Endometrial microvascular endothelial cells (primary cell): ENCODE measurements around the gene RSPH6A. TPM values are rescaled to one million over a fixed set of nuclear protein-coding genes. Genes with fewer than 3 reads are reported as not detected.

Experiments used
- in situ Hi-C: cut with HindIII; loops from 2 replicates; pipeline ENCODE4 v1.10.0; 2017; ENCODE audit warnings: low sequenced_read_pairs, low pct_unique_long_range_greater_than_20kb; ENCODE audit errors: inconsistent ontology term
- total RNA-seq: library from RNA; depleted of rRNA; stranded (reverse); fragments of >200 nt; gene quantifications from one replicate; pipeline ENCODE4 v1.2.3, GENCODE V29; 2015; ENCODE audit errors: inconsistent ontology term

Gene RSPH6A
- not detected for total RNA-seq

DNA sequence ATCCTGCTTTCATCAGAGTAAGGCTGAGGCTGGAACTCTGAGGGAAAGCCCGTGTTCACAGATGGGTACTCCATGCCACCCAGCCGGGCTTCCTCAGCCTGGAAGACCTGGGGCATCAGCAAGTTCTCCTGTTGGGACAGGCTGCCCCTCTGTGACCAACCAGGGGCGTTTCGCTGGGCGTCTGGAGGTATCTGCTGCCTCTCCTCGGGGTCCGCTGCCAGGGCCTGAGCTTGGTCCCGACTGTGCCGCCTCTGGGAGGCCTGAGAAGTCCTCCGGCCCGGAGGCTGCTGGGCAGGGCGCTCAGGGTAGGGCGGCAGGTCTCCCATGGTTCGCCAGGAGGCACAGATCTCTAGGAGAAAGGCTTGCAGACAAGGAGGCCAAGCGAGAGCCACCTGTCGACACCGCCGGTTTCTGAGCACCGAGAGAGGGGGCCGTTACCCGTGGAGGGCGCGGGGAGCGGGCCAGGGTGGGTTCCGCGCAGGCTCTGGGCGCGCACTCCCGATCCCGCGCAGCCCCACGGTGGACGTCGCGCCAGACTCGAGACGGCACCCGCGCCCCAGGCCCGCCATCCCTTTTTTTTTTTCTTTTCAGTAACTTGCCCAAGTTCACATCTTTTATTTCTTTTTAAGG, at the start of gene RSPH6A:
Gene RSPH6A, minus strand, starts transcription at position 458 of the 630 bp plus-strand sequence. Its CDS starts 132 bp downstream, at position 326.
- in situ Hi-C loops, result no loop called here

DNA sequence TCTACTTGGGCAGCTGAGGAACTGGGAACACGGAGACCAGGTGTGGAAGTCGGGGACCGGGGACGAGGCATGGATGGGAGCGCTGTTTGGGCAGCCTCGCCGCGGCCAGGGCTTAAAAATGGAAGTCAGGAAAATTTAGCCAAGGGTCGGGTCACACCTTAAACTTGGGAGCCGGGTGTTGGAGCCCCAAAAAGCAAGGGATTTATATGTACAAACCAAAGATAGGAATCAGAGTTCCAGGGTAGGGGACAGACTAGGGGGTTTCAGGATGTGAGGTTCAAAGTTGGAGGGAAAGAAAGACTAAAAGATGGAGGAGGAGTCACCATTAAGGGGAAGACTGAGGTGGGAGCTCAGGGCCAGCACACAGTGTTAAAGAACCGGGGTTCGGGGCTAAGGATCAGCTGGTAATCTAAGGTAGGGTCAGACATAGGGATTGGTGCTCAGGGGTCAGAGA, 49.5 kb upstream of the RSPH6A start:
- in situ Hi-C loops, result no loop called here

DNA sequence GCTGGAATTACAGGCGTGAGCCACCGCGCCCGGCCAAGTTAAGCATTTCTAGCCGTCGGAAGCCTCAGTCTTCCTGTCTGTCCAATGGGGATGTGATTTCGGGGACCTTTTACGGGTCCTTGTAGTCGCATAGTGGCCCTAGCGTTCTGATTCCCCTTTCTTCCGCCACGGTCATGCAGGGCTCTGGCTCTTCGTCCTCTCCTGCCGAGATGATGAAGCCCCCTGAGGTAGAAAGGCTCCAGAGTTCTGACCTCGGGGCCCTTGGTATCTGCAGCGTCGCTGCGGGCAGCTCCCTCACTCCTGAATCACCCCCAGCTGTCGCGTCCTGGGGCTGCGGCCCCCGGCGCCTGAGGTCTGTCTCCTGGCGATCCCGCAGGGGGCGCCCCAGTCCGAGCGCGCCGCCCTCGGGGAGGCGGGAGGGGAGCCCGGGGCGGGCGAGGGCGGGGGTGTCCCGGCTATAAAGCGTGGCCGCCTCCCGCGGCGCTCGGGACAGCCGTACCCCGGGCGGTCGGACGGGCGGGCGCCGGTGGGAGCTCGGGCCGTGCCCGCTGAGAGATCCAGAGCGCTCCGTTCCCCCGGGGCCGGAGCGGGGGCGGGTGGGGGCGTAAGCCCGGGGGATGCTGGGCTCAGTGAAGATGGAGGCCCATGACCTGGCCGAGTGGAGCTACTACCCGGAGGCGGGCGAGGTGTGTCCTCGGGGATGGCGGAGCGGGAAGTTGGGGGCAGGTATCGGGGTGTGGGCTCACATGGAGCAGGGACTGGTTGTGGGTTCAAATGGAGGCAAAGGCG, 48.9 kb upstream of the RSPH6A start, which contains the start of gene FOXA3:
Gene FOXA3, plus strand, starts transcription at position 487 of the 789 bp plus-strand sequence. Its CDS starts 131 bp downstream, at position 618.
- in situ Hi-C loops, result no loop called here

DNA sequence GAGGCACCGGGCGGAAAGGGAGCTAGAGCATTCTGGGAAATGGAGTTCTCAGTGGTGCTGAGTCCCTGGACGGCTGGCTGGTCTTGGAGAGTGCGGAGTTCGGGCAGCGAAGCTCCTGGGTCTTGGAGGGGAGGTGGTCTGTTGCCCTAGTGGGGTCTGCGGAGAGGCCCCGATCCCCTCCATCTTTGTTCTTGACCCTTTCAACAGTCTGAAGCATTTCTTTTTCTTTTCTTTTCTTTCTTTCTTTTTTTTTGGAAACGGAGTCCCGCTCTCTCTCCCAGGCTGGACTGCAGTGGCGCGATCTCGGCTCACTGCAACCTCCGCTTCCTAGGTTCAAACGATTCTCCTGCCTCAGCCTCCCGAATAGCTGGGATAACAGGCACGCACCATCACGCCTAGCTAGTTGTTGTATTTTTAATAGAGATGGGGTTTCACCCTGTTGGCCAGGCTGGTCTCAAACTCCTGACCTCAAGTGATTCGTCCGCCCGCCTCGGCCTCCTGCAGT, 48.3 kb upstream of the RSPH6A start:
- in situ Hi-C loops, result no loop called here

DNA sequence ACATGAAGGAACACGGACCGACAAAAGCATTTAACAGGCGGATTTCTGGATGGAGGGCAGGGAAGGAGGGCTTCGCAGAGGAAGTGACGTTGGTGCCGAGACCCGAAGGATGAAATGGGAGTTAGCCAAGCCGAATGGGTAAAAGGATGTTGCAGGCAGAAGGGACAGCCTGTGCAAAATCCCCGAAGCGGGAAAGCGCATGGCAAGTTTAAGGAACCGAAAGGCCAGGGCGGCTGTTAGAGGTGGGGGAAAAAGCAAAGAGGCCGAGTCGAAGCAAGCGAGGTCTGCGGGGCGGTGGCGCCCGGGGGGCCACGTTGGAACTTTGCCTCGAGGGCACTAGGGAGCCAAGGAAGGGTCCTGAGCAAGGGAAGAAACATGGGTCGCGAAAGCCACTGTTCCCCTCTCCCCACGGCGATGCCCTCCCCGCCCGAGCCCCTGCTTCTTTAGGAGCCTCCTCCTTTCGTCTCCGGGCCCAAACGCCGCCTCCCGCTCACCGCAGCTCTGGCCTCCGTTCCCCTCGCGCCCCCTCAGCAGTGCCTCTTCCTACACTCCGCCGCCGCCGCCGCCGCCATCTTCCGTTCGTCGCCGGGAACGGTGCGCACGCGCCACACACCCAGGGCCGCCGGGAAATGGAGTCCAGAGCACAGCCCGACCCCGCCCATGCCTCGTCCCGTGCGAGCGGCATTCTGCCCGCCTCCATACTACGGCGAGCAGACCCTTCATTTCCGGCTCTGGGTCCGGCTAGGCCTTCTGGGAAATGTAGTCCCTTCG, 47.6 kb upstream of the RSPH6A start, which contains the start of gene SYMPK:
Gene SYMPK, minus strand, starts transcription at position 584 of the 771 bp plus-strand sequence. CDS start 8,652 bp downstream, outside the sequence.
- in situ Hi-C loops, result no loop called here

DNA sequence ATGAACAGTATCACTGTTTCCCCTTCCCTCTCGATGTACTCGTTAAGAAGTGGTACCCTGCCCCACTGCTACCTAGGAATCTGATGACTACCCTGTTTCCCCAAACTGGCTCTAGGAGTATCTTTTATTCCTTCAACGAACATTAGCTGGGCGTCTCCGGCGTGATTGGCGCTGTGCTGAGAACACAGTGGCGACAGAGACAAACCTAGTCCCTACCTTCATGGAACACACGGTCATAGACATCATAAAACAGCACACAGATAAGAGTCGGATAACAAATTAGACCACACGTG, 47.1 kb upstream of the RSPH6A start:
- in situ Hi-C loops, result no loop called here

DNA sequence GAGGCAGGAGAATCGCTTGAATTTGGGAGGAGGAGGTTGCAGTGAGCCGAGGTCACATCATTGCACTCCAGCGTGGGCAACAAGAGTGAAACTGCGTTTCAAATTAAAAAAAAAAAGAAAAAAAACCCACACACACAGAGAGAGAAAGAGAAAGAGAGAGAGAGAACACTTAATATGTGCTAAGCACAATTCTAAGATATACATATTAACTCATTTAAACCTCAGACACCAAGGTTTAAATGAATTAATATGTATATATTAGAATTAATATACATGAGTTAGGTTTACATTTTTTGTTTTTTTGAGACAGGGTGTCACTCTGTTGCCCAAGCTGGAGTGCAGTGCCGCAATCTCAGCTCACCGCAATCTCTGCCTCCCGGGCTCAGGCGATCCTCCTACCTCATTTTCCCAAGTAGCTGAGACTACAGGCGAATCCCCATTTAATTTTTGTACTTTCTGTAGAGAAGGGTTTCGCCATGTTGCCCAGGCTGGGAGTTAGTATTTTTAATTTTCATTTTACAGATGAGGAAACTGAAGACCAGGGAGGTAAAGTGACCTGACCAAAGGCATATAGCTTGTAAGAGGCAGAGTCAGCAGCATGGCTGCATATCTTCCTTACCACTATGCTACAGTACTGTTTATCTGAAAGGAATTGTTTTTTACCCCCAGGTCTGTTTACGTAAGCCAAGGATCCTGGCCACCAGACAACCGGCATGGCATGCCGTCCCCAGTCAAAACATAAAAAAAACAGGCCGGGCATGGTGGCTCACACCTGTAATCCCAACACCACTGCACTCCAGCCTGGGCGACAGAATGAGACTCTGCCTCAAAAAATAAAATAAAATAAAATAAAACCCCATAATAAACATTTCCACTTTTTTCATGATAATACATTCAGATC, 45.5 kb upstream of the RSPH6A start:
- in situ Hi-C loops, result no loop called here

DNA sequence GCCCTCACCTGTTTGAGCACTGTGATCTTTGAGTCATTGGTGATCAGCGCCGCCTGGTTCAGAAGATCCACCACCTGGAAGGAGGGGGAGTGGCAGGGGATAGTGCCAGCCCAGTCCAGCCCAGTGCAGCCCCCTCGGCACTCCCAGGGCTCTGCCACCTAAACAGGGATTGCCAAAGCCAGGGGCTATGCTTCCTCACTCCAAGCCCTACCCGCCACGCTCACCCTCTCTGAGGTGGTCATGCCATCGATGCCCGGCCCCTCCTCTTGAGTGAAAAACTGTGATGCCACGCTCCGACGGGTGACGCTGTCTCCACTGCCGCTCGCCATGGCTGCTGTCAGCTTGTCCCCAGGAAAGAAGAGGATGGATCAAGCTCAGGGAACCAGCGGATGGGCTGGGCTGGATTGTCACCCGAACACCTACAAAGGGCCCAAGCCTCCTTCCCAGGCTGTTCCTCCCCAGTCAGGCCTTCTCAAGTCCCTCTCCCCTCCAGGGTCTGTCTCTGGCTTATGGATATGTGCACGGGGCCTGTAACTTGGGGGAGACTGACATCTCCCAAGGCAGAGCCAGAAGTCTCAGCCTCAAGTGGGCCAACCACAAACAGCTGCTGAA, 39.2 kb upstream of the RSPH6A start:
- in situ Hi-C loops, result no loop called here

DNA sequence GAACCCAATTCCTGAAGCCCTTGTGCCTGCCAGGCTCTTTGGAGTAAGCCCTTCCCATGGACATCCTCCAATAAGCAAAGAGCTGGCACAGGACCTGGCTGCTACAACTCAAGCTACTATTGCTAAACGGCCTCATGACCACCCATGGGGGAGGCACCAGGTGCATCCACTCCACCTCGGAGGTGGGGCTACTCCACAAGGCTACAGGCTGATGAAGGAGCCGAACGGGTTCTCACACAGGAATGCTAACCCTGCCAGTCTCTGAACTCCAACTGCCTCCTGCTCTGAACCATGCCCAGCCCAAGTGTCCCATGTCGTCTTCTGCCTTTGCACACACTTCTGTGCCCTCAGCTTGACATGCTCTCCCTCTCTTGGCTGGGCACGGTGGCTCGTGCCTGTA, 37.9 kb upstream of the RSPH6A start:
- in situ Hi-C loops, result no loop called here

DNA sequence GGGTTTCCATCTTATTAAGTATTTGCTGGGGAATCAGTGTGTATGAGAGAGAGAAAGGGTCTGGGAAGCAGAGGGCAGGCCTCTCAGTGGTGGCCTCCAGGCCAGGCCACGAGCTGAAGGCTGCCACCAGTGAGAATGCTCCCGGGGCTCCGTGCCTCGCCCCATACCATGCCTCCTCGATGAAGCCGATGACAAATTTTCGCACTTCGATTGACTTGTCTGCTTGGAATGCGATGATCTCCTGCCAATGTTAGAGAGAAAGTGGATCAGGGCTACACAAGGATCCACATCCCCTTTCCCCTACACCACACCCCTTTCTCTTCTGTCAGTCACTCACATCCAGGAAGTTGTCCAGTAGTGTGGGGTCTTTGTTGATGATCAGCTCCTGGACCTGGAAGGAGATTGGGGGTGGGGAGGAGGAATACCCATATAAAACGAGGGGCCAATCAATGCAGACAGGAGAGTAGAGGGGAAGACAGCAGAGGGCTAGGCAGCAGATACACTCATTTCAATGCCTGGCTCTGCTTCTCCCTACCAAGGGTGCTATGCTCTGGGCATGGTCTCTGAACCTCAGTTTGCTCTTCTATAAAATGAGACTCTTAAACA, 37.1 kb upstream of the RSPH6A start:
- in situ Hi-C loops, result no loop called here

DNA sequence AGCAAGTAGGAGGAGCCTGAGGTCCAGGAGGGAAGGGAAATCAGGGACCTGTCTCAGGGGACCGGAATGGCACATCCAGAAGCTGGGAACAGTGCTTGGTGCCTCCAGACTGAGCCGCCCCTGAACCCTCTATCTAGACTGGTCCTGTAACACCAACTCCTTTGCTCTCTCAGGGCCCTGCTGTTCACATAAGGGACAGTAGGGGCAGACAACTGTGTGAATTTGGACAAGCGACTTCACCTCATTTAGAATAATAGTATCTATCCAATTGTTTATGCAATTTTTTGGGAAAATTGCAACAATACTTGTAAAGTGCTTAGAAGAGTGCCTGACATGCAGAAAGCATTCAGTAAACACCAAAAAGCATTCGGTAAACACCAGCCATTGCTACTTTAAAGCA, 33.8 kb upstream of the RSPH6A start:
- in situ Hi-C loops, result no loop called here

DNA sequence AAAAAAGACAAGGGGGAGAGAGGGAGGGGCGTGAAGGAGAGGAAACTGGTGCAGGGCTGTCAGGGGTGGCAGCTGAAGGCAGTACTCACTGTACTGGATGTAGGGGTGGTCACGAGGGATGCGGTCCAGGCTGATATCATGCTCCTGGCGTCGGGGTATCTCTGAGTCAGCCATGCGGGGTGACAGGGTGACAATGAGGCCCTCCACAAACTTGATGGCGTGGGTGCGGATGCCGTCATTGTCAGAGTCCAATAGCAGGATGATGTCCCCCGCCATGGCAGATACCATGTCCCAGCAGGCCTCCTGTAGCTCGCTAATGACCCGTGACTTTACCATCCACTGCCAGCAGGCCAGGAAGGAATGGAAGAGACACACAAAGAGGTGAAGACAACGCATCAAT, 32.6 kb upstream of the RSPH6A start:
- in situ Hi-C loops, result no loop called here

DNA sequence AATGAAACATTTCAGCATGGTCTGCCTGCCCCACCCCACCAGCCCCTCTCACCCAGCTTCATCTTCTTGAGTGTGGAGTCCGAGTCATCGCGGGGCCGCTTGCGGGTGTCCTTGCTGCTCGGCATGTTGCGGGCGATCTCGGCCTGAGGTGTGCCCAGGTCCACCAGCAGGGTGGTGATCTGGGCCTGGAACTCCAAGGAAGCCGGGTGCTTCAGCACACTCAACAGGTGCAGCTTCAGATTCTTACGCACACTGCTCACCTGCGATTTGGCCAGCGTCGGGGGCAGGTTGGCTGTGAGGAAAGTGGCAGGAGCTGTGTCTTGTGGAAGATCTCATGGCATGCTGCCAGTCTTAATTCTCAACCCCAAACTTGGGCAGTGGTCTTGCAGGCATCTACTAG, 27.1 kb upstream of the RSPH6A start:
- in situ Hi-C loops, result no loop called here

DNA sequence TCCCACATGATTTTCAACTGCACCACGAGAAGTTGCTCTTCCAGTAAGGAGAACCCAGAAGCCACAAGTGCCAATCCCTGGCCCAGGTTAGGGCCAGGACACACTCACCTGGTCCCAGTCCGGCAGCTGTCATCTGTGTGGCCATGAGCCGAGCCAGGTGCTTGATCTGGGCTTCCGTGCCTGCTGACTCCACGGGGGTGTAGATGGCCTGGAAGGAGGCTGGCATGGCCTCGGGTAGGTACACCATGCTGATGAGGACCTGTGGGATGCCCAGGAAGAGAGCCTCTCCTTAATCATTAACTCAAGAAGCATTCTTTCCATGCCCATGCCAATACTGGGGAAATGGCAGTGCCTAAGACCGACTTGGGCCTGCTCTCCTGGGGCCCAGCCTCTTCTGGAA, 19.9 kb upstream of the RSPH6A start:
- in situ Hi-C loops, result no loop called here

DNA sequence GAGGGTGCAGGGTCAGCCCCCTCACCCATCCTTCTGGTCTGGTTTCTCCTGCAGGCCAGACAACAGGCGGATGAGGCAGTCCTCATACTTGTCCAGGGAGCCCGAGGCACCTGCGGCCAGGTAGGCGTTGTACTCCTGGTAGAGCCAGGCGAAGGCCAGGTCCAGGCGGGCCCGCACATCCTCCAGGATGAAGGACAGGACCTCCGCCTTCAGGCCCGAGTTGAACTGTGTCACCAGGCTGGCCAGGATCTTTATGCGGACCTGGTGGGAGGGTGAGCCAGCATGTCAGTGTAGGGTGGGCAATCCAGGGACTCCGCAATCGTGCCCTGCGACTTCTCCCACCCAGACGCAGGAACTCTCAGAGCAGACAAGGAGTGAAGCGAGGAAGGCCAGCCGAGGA, 13.8 kb upstream of the RSPH6A start:
- in situ Hi-C loops, result no loop called here

DNA sequence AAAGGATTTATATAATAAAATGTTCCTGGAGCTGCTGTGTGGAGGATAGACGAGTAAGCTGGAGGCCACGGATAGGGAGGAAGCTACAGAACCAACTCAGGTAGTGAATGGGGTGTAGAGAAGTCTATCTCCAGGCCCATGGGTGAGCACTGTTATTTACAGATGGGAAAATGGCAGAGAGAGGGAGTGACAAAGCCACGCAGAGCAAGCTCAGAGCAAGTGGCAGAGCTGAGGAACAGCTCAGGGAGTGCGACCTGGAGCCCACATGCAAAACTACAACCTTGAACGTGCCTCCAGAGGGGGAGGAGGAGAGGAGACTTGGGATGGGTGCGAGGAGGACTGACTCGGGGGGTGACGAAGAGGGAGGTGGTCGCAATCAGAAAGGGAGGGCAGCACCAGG, 13.4 kb upstream of the RSPH6A start:
- in situ Hi-C loops, result no loop called here

DNA sequence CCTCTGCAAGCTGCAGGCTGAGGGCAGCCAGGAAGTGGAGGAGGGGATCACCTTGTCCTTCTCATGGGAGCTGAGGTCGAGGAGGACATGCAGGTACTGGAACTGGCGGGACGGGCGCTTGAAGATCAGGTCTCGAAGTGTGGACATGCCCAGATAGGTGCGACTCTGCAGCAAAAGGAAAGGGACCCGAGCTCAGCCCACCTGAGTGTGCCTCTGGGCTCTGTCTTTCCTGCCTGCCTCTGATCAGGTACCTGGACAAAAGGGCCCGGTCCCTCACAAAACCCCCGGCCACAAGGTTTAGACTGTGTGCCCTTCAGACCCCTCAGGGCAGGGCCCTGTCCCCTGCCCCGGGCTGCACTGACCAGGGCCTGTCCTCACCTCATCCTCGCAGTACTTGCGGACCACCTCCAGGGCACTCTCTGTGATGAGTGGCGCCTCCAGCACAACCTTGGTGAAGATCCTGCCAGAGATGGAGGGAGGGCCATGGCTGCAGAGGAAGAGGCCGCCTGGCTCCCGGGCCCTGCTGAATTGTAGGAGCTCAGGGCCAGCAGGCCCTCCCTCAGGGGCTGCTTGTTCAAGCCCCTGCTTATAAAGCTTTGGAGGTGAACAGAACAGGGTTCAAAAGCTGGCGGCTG, 12.5 kb upstream of the RSPH6A start:
- in situ Hi-C loops, result no loop called here
